Pancreas (tissue), 10 donors: ENCODE results near the gene SHD. TPM values are rescaled to one million over a fixed set of nuclear protein-coding genes. Genes with fewer than 3 reads are reported as not detected.
A peak's percentile ranks its signal among the peaks of the same experiment; 100 is the strongest.

ENCODE experiments used
- ATAC-seq, 4 donors: fragments of 200-7000 bp; cut with Tn5 transposase; one replicate each; pipeline versions ENCODE4 v1.8.0 to v1.9.1; 2020; ENCODE audit warnings: mild to moderate bottlenecking in 4 of 4, moderate library complexity in 4 of 4
- DNase-seq, 6 donors: peaks; one replicate each; pipeline ENCODE4 v3.0.0-alpha.2; 2020
- FAIRE-seq: peaks from 2 replicates; lab custom pipeline; 2012; peaks lifted over from hg19 to GRCh38; lab: Jason Lieb, UNC
- H3K27ac ChIP-seq, 4 donors: fragments of 200-600 bp; sonication (generic); 1 replicate in 3 of 4; 2 replicates in 1 of 4; pipeline versions ENCODE4 v1.5.0 to v1.8.0; 2020
- H3K27me3 ChIP-seq, 4 donors: fragments of 200-600 bp; one replicate each; pipeline ENCODE4 v1.8.0; 2021
- H3K36me3 ChIP-seq, 3 donors: fragments of 200-600 bp; sonication (generic) in 1 of 3; one replicate each; pipeline versions ENCODE4 v1.5.0 to v1.8.0; 2020 to 2021
- H3K4me1 ChIP-seq, 3 donors: fragments of 200-600 bp; one replicate each; pipeline ENCODE4 v1.8.0; 2021
- H3K4me3 ChIP-seq, 4 donors: fragments of 200-600 bp; sonication (generic) in 2 of 4; one replicate each; pipeline versions ENCODE4 v1.5.0 to v1.8.0; 2020 to 2021
- H3K9me3 ChIP-seq, 4 donors: fragments of 200-600 bp; one replicate each; pipeline ENCODE4 v1.8.0; 2021
- WGBS, 2 donors: extraction: QIAGEN DNeasy Blood & Tissue Kit; methylation state at CpG; one replicate each; pipeline ENCODE4 v1.1.7; 2013; 5-methylcytosine and 5-hydroxymethylcytosine counted together
- intact Hi-C, 3 donors: fragments of 100-400 bp; cut with DNase I; formaldehyde crosslinking; loops; one replicate each; pipeline versions ENCODE4 v1.11.1 to v1.14.2; 2022
- polyA plus RNA-seq, 2 donors: library from polyadenylated mRNA; stranded (reverse); fragments of 200-250 nt; gene quantifications; one replicate each; pipeline ENCODE4 v1.2.3, GENCODE V29; 2013
- total RNA-seq, 6 donors: library from RNA; stranded (reverse); fragmentation: NEBNext Ultra II Directional in 4 of 6; extraction: Animal tissue kit (Norgen Biotek cat#: 25700) in 4 of 6; gene quantifications; one replicate each; pipeline versions ENCODE4 v1.2.1 to v1.2.4, GENCODE V29; 2021 to 2023
- TF ChIP-seq, protein P1 (sequence below), 4 donors: fragments of 200-600 bp; sonication (generic) in 3 of 4; IDR thresholded peaks; one replicate each; pipeline versions ENCODE4 v1.5.0 to v1.8.0; 2021; ENCODE audit warnings: antibody characterized with exemption in 4 of 4
- donor health status: healthy with polysubstance abuse.
- donor health status: DM: no; HTN: no; CAD: no; lungs with moderate emphysema.
- donor health status: DM: no; HTN: no; CAD: no.
- donor health status: control.
- donor health status: control.
- donor health status: Bipolar disorder and iron deficiency.
- donor health status: DM: yes; HTN: yes; CAD: no.
- donor health status: DM: no; HTN: no; CAD: no.
- donor health status: DM: no; HTN: no; CAD: no.
- donor health status: DM: yes; HTN: yes; CAD: no.

The SHD gene
- total and polyA plus RNA-seq, 8 donors = not detected

GRCh38 chr19:4322942-4323665 is 44.0 kb downstream of the SHD start:
- H3K9me3 ChIP-seq = no peaks in the 10 kb centered on the region
- no peak for FAIRE-seq
- ATAC-seq = peak in 2 of 4 donors; percentile 29
- intact Hi-C loops = no loop called here
- 45 to 60% methylated on average over 36 to 37 of the region's 37 CpGs for WGBS, 2 donors
- no peak overlapping the region for H3K27ac ChIP-seq
- no peak overlapping the region for H3K4me3 ChIP-seq
- TF ChIP-seq, protein P1, sequence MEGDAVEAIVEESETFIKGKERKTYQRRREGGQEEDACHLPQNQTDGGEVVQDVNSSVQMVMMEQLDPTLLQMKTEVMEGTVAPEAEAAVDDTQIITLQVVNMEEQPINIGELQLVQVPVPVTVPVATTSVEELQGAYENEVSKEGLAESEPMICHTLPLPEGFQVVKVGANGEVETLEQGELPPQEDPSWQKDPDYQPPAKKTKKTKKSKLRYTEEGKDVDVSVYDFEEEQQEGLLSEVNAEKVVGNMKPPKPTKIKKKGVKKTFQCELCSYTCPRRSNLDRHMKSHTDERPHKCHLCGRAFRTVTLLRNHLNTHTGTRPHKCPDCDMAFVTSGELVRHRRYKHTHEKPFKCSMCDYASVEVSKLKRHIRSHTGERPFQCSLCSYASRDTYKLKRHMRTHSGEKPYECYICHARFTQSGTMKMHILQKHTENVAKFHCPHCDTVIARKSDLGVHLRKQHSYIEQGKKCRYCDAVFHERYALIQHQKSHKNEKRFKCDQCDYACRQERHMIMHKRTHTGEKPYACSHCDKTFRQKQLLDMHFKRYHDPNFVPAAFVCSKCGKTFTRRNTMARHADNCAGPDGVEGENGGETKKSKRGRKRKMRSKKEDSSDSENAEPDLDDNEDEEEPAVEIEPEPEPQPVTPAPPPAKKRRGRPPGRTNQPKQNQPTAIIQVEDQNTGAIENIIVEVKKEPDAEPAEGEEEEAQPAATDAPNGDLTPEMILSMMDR (IDR thresholded peaks at IDR 0.05) = no peak
- no peaks in the 10 kb centered on the region for H3K36me3 ChIP-seq
- no peaks in the 10 kb centered on the region for H3K4me1 ChIP-seq
- H3K27me3 ChIP-seq = no peaks in the 10 kb centered on the region
- DNase-seq = peak in 3 of 6 donors; percentile 30 to 86 (median 56)

DNA sequence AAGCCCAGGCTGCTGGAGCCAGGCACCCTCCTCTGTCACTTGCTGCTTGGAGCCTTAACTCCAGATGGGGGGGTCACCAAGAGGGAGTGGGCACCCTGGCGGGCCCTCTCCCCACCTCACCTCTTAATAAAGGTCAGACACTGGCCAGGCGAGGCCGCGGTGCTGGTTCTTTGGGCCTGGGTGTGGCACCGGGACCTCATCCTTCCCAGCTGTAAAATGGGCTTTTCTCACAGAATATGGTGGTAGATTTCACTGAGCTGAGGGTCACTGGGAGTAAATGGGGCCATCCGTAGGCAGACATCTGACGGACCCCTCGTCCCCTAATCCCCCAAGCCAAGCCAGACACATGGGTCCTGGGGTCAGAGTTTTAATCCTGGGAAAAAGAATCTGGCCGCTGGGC is 44.6 kb downstream of the SHD start:
- Histone ChIP-seq H3K27ac (no peak overlapping the region), H3K4me1 (no peaks in the 10 kb centered on the region), H3K27me3 (no peaks in the 10 kb centered on the region), H3K4me3 (no peak overlapping the region), H3K9me3 (no peaks in the 10 kb centered on the region), H3K36me3 (no peaks in the 10 kb centered on the region)
- TF ChIP-seq, protein P1 (IDR thresholded peaks at IDR 0.05) = no peak
- intact Hi-C loops = no loop called here
- DNase-seq = no peak
- no peak for FAIRE-seq
- 91 to 95% methylated on average over 9 of the region's 9 CpGs for WGBS, 2 donors
- ATAC-seq = no peak

GRCh38 chr19:4324228-4324627 is 45.2 kb downstream of the SHD start:
- TF ChIP-seq, protein P1 (IDR thresholded peaks at IDR 0.05) = no peak
- 88 to 93% methylated on average over 12 of the region's 12 CpGs for WGBS, 2 donors
- H3K9me3 ChIP-seq = no peaks in the 10 kb centered on the region
- no peaks in the 10 kb centered on the region for H3K27me3 ChIP-seq
- intact Hi-C loops = no loop called here
- no peak overlapping the region for H3K4me3 ChIP-seq
- DNase-seq = no peak
- H3K36me3 ChIP-seq = no peaks in the 10 kb centered on the region
- no peak for ATAC-seq
- no peak for FAIRE-seq
- H3K4me1 ChIP-seq = no peaks in the 10 kb centered on the region
- H3K27ac ChIP-seq = no peak overlapping the region

GRCh38 chr19:4326215-4326836 is 47.3 kb downstream of the SHD start:
- TF ChIP-seq, protein P1 (IDR thresholded peaks at IDR 0.05) = no peak
- FAIRE-seq = no peak
- Histone ChIP-seq H3K36me3 (no peaks in the 10 kb centered on the region), H3K4me1 (no peaks in the 10 kb centered on the region), H3K27ac (no peak overlapping the region), H3K4me3 (no peak overlapping the region), H3K9me3 (no peaks in the 10 kb centered on the region), H3K27me3 (no peaks in the 10 kb centered on the region)
- intact Hi-C loops = no loop called here
- no peak for ATAC-seq
- no peak for DNase-seq
- 79 to 83% methylated on average over 13 of the region's 13 CpGs for WGBS, 2 donors

DNA sequence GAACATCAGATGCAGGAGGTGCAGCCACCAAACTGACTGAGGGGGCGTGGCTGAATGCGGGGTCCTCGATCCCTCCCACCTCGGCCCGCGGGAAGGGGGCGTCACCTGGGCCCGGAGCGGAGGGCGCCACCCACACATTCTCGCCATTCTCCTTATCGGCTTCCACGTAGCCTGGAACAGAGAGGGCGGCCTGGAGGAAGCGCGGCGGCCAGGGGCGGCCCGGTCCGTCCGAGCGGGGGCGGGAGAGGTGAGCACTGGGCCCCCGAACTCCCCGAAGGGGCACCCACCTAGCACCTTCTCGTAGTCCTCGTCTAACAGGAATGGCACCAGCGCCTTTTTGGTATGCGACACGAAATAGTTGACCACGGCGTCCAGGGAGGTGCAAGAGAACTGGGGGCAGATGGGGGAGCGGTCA is 47.8 kb downstream of the SHD start:
- FAIRE-seq (no peak), DNase-seq (peak in 3 of 6 donors; percentile 39 to 72 (median 40)), ATAC-seq (no peak)
- TF ChIP-seq, protein P1 (IDR thresholded peaks at IDR 0.05) = no peak
- H3K4me3 ChIP-seq = no peak overlapping the region
- no peaks in the 10 kb centered on the region for H3K36me3 ChIP-seq
- no peaks in the 10 kb centered on the region for H3K9me3 ChIP-seq
- H3K27me3 ChIP-seq = no peaks in the 10 kb centered on the region
- intact Hi-C loops = no loop called here
- H3K4me1 ChIP-seq = no peaks in the 10 kb centered on the region
- no peak overlapping the region for H3K27ac ChIP-seq
- WGBS, 2 donors = 46 to 72% methylated on average over 33 of the region's 33 CpGs
